T-helper 22 cell (primary cell): ENCODE data around the gene DTL.
"Not testable (repeated sequence)": the region's sequence is repeated elsewhere in the genome, so short reads cannot be mapped to it uniquely, and the experiment has no call there.

Source experiments
- DNase-seq: peaks from one replicate; pipeline ENCODE4 v3.0.0-alpha.2; 2020; ENCODE audit warnings: low read depth

DTL gene

GRCh38 chr1:212035123-212035834 lies at the start of gene DTL, which contains the start of gene INTS7:
DTL (plus strand) TSS chr1:212035748; CDS start chr1:212035891, 143 bp downstream.
INTS7 (minus strand) TSS chr1:212035557; CDS start chr1:212035437, 120 bp downstream.
- peak; percentile 97 for DNase-seq

GRCh38 chr1:211986628-211987254 lies 48.8 kb upstream of the DTL start:
- no peak for DNase-seq

- no peak for DNase-seq
Observed at GRCh38 chr1:211991695-211992094, 43.9 kb upstream of the DTL start.

GRCh38 chr1:211997426-211997825 lies 38.1 kb upstream of the DTL start:
- DNase-seq, result not testable (repeated sequence)

GRCh38 chr1:212002536-212002935 lies 33.0 kb upstream of the DTL start:
- DNase-seq, result no peak

- no peak for DNase-seq
Observed at GRCh38 chr1:212004895-212005608, 30.5 kb upstream of the DTL start.

GRCh38 chr1:212007178-212007577 lies 28.4 kb upstream of the DTL start:
- no peak for DNase-seq

GRCh38 chr1:212007886-212008285 lies 27.7 kb upstream of the DTL start:
- DNase-seq, result no peak

GRCh38 chr1:212009561-212009960 lies 26.0 kb upstream of the DTL start:
- DNase-seq, result no peak

GRCh38 chr1:212010004-212010403 lies 25.5 kb upstream of the DTL start:
- DNase-seq, result no peak

GRCh38 chr1:212012034-212012740 lies 23.4 kb upstream of the DTL start:
- peak; percentile 32 for DNase-seq

- no peak for DNase-seq
Observed at GRCh38 chr1:212013672-212014071, 21.9 kb upstream of the DTL start.

- DNase-seq, result no peak
Observed at GRCh38 chr1:212020975-212021374, 14.6 kb upstream of the DTL start.

- no peak for DNase-seq
Observed at GRCh38 chr1:212021563-212021962, 14.0 kb upstream of the DTL start.

GRCh38 chr1:212022908-212023307 lies 12.6 kb upstream of the DTL start:
- not testable (repeated sequence) for DNase-seq

GRCh38 chr1:212024469-212025149 lies 10.9 kb upstream of the DTL start:
- DNase-seq, result no peak

- not testable (repeated sequence) for DNase-seq
Observed at GRCh38 chr1:212027727-212028126, 7.8 kb upstream of the DTL start.

GRCh38 chr1:212030936-212031528 lies 4.5 kb upstream of the DTL start:
- DNase-seq, result no peak

- no peak for DNase-seq
Observed at GRCh38 chr1:212034516-212035122, 929 bp upstream of the DTL start.

- DNase-seq, result no peak
Observed at GRCh38 chr1:212035835-212036605, 472 bp downstream of the DTL start.
